Measurements from ENCODE around the gene VNN1.

GRCh38 chr6:132748446-132748845, 34.6 kb upstream of the VNN1 start:
- TF ChIP-seq REST (tag by site-specific recombination; IDR thresholded peaks at IDR 0.05), result no peak
- TF ChIP-seq CTCF (tag by site-specific recombination; IDR thresholded peaks at IDR 0.05), result no peak
- no peak for TF ChIP-seq ZXDB (tag by site-specific recombination; IDR thresholded peaks at IDR 0.05)
- no peak for TF ChIP-seq ZNF311 (tag by site-specific recombination; IDR thresholded peaks at IDR 0.05; ENCODE audit: borderline replicate concordance)
- no peak for TF ChIP-seq ZNF639 (tag by site-specific recombination; IDR thresholded peaks at IDR 0.05)
- no peak for TF ChIP-seq ZNF398 (tag by site-specific recombination; IDR thresholded peaks at IDR 0.05)
- TF ChIP-seq ZNF529 (tag by site-specific recombination; IDR thresholded peaks at IDR 0.05; ENCODE audit: insufficient replicate concordance), result no peak

Data from HEK293 (cell line).